NCI-H345 (cell line): ENCODE measurements around the gene SREK1IP1.

Experiments used
- DNase-seq: peaks from one replicate; lab custom pipeline; 2025; lab: John Stamatoyannopoulos, UW

SREK1IP1 gene

DNA sequence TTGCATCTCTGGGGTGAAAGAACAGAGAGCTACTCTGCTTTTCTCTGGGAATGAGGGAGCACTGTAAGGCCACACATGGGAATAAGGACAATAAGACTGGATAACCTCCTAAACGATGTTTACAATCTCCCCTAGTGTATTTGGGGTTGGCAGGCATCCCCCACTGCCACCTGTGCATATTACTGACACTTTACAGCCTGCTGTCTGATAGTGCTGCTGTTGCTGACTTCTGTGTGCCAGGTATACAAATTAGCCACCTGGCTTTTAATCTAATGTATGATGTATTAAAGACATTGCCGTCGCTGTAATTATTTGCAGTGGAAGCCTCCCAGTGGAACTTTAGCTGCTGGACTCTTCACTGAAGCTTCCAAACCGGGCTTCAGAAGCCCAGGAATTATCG, 82.6 kb downstream of the SREK1IP1 start:
- DNase-seq = no peak

DNA sequence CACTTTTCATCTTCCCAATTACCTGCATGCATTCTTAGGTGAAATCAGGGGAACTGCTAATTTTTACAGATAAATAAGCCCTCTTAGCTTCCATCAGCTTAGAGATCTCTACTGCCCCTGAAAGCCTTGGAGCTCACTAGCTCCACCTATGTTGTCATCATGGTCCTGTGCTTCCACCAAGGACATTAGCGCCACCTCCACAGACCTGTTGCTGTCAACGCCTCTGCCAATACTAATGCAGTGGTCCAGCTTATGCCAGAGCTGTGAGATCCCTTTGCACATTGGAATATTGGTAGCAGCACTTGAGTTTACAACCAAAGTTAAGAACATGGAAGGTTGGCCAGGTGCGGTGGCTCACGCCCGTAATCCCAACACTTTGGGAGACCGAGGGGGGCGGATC, 85.9 kb downstream of the SREK1IP1 start:
- no peak for DNase-seq

DNA sequence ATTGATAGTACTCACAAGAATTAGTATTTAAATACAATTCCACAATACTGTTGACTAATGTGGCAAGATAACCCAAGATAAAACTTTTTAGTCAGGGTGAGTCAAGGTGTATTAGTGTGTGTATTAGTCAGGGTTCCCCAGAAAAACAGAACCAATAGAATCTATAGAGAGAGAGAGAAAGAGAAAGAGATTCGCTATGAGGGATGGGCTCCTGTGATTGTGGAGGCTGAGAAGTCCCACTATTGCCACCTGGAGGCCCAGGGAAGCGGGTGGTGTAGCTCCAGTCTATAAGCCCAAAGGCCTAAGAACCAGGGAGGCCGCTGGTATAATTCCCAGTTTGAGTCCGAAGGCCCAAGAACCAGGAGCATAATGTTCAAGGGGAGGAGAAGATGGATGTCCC, 88.2 kb downstream of the SREK1IP1 start:
- no peak for DNase-seq

DNA sequence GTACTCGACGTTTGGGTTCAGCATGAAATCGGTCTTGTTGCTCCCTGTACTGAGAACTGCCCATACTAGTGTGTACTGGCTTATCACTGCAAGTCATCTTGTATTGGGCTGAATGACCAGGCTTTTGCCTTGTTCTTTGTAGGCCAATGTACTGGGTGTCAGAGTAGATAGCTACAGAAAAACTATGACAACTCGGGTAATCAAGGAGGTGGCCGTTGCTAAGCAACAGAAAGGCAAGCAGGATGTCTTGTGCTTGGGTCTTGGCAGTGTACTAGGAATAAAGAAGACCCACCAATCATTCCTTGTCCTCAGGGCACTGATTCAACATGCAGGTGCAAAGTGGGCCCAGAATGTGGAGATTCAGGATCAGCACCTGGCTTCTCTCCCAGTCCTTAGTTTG, 90.1 kb downstream of the SREK1IP1 start:
- DNase-seq = no peak

DNA sequence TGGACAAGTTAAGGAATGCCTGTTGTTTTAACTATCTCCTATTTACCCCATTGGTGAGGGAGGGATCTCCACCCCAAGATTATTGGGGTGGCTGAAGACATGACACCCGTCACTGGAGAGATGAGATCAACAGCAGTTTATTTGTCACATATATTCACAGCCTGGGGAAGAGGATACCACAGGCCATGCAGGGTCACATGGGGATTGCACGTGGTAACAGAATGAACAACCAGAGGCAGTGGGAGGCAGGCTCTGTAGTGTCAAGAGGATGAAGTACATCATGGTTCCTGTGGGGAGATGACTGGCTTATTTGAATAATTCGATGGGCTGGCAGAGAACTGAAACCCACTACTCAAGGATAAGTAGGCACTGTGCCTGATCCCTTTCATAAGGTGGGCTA, 96.8 kb downstream of the SREK1IP1 start:
- DNase-seq = no peak

DNA sequence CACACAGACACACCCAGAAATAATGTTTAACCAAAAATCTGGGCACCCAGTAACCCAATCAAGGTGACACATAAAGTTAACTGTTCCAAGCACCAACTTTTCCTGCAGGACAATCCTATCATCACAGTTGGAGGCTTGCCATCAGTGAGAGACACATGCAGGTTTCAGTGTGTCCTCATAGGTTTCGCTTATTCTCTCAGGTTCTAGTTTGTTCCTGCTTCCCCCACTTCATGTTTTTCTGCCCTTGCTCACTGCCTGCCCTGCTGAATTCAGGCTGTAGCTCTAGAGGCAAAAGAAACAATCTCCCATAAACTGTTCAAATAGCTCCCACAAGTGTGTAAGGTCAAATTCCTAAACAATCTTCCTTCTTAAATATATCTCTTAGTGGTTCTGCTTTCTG, 98.2 kb downstream of the SREK1IP1 start:
- no peak for DNase-seq
